Dermis microvascular lymphatic vessel endothelial cell (primary cell): ENCODE measurements around the gene CUL1. TPM values are rescaled to one million over a fixed set of nuclear protein-coding genes. Genes with fewer than 3 reads are reported as not detected.
"Not testable (repeated sequence)": the region's sequence is repeated elsewhere in the genome, so short reads cannot be mapped to it uniquely, and the experiment has no call there.

Experiments used
- DNase-seq, 2 donors: peaks; one replicate each; pipeline versions ENCODE4 v3.0.0 to v3.0.0-alpha.2; 2010; ENCODE audit warnings: low read depth in 2 of 2
- total RNA-seq: library from RNA; depleted of rRNA; stranded (reverse); fragments of >200 nt; gene quantifications from 2 replicates; pipeline ENCODE4 v1.2.1, GENCODE V29; 2014

The CUL1 gene
- total RNA-seq, 1 donor from 2014 or later: 38.5 TPM

- DNase-seq: peak; percentile 78 to 88
Observed at GRCh38 chr7:148697256-148698006, 1.3 kb upstream of the CUL1 start.

- DNase-seq: no peak
Observed at GRCh38 chr7:148698007-148698396, 701 bp upstream of the CUL1 start.

GRCh38 chr7:148699024-148699781 is 500 bp downstream of the CUL1 start:
- DNase-seq: peak in 1 of 2 donors; percentile 58

GRCh38 chr7:148699782-148700629 is 1.3 kb downstream of the CUL1 start:
- DNase-seq: peak in 1 of 2 donors; percentile 5

- DNase-seq: peak in 1 of 2 donors; percentile 49
Observed at GRCh38 chr7:148700661-148701064, 2.0 kb downstream of the CUL1 start.

- peak in 1 of 2 donors; percentile 13 for DNase-seq
Observed at GRCh38 chr7:148701414-148701813, 2.7 kb downstream of the CUL1 start.

- DNase-seq: no peak
Observed at GRCh38 chr7:148702876-148703670, 4.4 kb downstream of the CUL1 start.

- not testable (repeated sequence) for DNase-seq
Observed at GRCh38 chr7:148703671-148703962, 4.9 kb downstream of the CUL1 start.

GRCh38 chr7:148704189-148704588 is 5.5 kb downstream of the CUL1 start:
- no peak for DNase-seq

GRCh38 chr7:148704970-148705369 is 6.3 kb downstream of the CUL1 start:
- DNase-seq: no peak

GRCh38 chr7:148706368-148706767 is 7.7 kb downstream of the CUL1 start:
- DNase-seq: no peak

- DNase-seq: no peak
Observed at GRCh38 chr7:148708026-148708885, 9.6 kb downstream of the CUL1 start.

- no peak for DNase-seq
Observed at GRCh38 chr7:148709014-148709413, 10.3 kb downstream of the CUL1 start.

- DNase-seq: not testable (repeated sequence)
Observed at GRCh38 chr7:148710426-148710825, 11.7 kb downstream of the CUL1 start.

- DNase-seq: no peak
Observed at GRCh38 chr7:148711191-148712102, 12.7 kb downstream of the CUL1 start.

GRCh38 chr7:148712678-148713329 is 14.1 kb downstream of the CUL1 start:
- DNase-seq: no peak

GRCh38 chr7:148714498-148714897 is 15.8 kb downstream of the CUL1 start:
- no peak for DNase-seq

- no peak for DNase-seq
Observed at GRCh38 chr7:148715027-148715426, 16.3 kb downstream of the CUL1 start.
